NCI-H146 (cell line): ENCODE data around the gene PTOV1.

Source experiments
- DNase-seq: peaks from one replicate; lab custom pipeline; 2025; lab: John Stamatoyannopoulos, UW

The PTOV1 gene

DNA sequence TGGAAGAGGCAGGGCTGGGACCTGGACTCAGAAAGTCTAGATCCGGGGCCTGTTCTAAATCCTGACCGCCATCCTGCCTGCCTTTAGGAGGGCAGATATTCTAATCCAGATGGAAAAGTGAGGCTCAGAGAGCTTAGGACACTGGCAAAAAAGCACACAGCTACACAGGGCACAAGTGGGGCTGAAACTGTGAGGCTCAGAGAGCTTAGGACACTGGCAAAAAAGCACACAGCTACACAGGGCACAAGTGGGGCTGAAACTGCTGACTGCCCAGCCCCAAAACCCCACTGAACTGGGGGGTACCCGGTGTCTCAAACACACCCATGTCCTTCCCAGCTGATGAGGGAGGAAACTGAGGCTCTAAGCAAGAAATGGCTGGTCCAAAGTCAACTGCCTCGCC lies 24.2 kb downstream of the PTOV1 start:
- no peak for DNase-seq

DNA sequence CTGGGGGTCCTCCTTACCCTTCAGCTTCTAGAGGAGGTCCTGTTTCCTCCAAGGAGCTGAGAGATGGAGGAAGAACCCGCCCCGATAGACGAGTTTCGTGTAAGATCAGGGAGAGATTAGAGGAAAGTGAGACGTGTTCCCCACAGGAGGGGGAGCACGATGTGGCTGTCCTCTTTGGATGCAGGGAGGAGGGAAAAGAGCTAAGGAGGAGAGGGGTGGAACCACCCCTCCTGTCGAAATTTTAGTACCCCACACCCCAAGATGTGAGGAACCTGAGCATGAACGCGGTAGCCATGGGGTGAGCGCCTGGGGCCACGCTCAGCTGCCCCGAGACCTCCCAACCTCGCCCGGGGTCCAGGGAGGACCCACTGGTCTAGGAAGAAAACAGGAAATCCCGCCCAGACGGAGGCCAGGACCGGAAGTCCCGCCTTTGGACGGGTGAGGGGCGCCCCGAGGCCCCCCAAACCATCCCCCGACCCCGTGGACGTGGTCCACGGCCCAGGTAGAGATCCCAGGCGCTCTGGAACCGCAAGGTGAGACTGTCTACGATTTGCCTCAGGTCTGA lies 25.0 kb downstream of the PTOV1 start:
- DNase-seq: peak; percentile 64

DNA sequence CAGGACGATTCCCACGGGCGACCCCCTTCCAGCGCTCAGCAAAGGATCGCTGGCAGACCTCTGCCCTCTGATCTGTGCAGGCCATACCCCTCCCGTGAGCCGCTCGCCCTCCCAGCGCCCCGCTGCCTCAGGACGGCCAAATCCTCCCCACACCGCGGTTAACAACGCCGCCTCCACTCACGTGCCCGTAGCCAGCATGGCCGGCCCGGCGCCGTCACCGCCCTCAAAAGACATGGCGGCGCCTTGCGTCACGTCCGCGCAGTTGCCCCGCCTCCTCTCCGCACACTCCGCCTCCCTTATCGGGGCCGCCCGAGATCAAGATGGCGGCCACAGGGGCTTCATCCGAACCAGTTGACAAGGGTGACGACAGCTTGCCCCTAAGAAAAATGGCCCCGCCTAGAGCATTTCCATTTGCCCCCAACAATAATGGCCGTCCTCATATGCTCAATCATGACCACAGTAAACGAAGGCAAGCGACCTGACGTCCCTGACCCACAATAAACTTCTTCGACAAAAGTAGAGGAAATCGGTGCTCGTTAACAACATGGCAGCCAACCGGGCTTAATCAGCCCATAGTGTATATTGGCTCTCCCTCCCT lies 25.6 kb downstream of the PTOV1 start:
- peak; percentile 99 for DNase-seq

DNA sequence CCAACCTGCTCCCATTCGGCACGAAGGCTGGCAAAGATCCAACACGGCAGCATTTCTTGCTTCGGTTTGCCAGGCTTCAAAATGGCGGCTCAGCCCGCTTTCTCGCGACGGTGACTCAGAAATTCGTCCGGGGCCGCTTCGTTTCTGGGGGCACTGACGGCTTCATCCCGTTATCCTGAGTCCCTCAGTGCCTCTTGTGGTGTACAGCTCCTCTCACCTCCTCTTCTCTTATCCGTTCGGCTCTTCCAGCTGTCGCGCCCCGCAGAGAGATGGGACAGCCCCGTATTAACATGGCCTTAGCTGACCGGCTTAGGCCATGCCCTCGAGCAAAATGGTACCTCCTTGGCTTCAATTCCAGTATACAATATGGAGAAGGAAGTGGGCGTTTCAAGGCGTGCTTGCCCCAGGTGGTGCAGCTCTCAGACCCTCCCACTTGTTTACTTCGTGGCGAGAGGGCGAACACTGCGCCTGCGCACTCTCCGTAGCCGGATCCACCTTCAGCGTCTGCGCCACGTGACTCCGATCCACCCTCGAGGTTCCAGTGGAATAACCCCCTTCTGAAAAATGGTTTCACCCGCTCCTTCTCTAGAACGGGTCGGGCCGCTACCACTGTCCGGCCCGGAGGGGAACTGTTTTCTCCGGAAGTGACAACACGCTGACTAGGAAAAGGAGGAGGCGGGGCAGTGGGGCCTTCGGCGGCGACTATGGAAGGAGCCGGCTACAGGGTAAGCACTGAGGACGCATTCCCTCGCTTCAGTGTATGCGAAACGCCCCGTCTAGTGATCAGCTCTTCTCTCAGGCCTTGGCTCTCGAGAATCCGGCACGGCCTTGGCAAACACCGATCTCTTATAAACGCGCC lies 26.3 kb downstream of the PTOV1 start, which contains the start of the genes AKT1S1 and TBC1D17:
Gene AKT1S1, minus strand, starts transcription at position 336 of the 859 bp plus-strand sequence. CDS start 4,060 bp downstream, outside the sequence.
Gene TBC1D17, plus strand, starts transcription at position 683 of the 859 bp plus-strand sequence. Its CDS starts 22 bp downstream, at position 705.
- DNase-seq: peak; percentile 100

GRCh38 chr19:49877879-49878743 lies 27.2 kb downstream of the PTOV1 start:
- peak; percentile 99 for DNase-seq

DNA sequence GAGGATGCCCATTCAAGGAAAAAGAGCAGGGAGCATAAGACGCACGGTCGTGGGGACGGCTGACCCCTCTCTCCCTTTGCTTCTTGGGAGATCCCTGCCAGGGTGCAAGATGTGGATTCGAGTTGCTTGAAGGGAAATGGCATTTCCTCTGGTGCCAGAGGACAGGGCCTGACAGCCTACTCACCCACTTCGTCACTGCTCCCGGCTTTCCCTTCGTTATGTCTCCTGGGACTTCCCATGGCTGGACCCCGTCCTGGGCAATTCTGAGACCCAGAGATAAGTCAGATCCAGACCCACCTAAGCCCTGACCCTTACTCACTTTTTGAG lies 27.7 kb downstream of the PTOV1 start:
- no peak for DNase-seq

DNA sequence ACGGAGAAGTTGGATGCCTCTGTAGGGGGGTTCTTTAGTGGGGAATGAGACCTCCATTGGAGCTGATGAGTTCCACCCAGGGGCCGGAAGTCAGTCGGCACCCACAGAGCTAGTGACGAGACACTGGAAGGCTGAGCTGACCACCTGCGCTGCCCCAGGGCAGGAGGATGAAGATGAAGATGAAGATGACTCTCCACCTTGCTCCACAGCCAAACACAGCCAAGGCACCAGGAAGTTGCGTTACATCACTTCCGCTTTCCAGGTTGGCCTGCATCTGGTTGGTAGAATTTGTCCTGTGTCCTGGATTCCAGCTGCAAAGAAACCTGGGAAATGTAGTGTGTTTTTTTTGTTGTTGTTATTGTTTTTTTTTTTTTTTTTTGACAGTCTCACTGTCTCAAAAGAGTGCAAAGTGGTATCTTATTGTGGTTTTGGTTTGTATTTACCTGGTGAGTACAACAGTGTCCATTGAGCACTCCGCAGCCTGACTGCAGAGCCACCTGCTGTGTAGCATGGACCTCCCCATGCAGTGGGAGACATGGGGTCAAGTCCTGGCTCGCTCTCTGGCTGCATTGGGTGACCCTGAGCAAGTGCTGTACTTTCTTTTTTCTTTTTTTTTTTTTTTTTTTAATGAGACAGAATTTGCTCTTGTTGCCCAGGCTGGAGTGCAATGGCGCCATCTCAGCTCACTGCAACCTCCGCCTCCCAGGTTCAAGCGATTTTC lies 28.4 kb downstream of the PTOV1 start:
- DNase-seq: no peak

GRCh38 chr19:49880162-49880869 lies 29.4 kb downstream of the PTOV1 start:
- DNase-seq: no peak

DNA sequence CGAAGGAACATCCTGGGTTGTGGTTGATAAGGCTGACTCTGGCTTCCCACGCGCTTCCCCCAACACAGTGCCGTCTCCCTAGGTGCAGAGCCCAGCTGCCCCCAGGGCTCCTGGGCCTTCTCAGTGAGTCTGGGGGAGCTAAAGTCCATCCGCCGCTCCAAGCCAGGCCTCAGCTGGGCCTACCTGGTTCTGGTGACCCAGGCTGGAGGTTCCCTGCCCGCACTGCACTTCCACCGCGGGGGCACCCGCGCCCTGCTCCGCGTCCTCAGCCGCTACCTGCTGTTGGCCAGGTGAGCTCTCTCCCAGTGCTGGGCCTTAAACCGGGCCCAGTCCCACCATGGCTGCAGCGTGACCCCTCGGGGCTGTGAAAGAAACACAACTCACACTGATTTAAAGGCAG lies 30.2 kb downstream of the PTOV1 start:
- DNase-seq: no peak

- no peak for DNase-seq
Measured at GRCh38 chr19:49881672-49882394, 30.9 kb downstream of the PTOV1 start.

DNA sequence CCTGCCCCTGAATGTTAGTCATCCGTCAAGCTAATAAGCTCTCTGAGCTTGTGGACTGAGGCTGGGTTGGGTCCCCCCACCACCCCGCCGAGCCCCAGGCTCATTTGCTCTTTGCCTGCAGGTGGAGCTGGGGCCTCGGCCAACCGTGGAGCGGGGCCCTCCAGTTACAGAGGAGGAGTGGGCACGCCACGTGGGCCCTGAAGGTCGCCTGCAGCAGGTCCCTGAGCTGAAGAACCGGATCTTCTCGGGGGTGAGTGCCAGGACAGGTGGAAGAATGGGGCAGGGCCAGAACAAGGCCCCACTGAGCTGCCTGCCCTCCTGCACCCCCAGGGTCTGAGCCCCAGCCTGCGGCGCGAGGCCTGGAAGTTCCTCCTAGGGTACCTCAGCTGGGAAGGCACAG lies 31.7 kb downstream of the PTOV1 start:
- DNase-seq: no peak

DNA sequence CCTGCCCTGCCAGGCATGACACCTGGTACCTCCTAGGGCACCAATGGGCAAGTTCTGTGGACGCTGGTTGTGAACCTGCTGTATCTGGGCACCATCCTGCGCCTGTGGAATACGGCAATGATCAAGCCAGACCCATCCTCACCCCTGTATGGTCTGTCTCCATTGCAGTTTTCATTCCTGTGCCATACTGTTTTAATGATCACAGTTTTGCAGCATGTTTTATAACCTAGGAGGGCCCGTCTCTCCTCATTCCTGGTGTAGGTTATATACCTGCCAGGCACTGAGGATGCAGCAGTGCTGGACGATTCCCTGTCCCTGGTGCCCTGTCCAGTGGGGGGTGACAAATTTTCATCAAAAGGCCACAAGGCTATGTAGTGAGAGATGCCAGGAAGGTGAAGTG lies 32.1 kb downstream of the PTOV1 start:
- DNase-seq: no peak

DNA sequence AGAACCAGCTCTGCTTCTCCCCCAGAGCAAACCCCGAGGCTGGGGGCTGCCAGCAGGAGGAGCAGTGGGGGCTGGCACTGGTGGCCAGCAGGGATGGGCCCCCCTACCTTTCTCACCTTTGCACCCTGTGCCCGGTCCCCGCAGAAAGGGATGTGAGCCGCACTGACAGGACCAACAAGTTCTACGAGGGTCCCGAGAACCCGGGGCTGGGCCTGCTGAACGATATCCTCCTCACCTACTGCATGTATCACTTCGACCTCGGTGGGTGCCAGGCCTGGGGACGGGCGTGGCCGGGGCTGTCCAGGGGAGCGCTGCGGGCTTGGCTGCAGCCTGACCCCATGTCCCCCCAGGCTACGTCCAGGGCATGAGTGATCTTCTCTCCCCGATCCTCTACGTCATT lies 33.1 kb downstream of the PTOV1 start:
- no peak for DNase-seq

DNA sequence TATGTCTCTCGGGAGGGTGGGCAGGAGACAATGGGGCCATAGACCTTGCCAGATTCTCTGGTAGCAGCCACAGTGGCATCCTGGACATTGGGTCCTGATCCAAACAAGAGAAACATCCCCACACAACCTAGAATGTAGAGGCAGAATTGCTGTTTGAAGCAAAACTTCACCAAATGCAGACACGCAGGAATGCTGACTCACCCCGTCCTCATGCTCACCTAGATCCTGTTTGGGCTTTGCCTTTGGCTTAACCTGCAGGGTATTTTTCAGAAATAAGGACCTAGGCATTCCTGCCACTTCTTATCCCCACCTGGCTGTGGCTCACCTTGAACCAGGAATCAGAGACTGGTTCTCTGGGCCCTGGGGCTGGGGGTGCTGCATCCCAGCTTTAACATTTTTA lies 33.8 kb downstream of the PTOV1 start:
- no peak for DNase-seq

DNA sequence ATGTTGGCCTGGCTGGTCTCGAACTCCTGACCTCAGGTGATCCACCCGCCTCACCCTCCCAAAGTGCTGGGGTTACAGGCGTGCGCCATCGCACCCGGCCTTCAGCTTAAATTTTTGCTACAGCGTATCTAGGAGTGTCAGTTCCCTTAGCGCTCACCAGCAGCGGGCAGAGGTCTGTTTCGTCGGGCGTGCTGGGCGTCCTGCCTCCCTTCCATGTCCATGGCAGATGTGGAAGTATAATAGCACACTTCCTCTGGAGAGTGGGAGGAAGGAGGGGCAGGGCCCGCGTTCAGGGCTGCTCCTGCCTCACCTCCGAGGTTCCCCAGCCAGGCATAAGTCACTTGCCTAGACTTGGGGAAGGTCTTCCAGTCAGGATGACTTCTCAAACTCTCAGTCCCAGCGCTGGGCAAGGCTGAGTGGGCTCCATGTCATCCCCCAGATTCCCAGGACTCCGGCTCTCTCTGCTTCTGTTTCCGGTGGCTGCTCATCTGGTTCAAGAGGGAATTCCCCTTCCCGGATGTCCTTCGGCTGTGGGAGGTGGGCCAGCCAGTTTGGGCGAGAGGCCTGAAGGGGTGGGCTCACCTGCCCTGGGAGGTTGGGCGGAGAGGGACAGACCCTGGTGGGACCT lies 36.2 kb downstream of the PTOV1 start:
- DNase-seq: no peak

- peak; percentile 72 for DNase-seq
Measured at GRCh38 chr19:49887665-49888509, 36.9 kb downstream of the PTOV1 start.

GRCh38 chr19:49888510-49888824 lies 37.5 kb downstream of the PTOV1 start:
- DNase-seq: peak; percentile 84

- DNase-seq: no peak
Measured at GRCh38 chr19:49889038-49889686, 38.2 kb downstream of the PTOV1 start.
